Measurements from ENCODE around the gene PTGR2.
"Not testable (repeated sequence)": the region's sequence is repeated elsewhere in the genome, so short reads cannot be mapped to it uniquely, and the experiment has no call there.

Gene PTGR2

GRCh38 chr14:73887318-73887616 lies 35.6 kb downstream of the PTGR2 start:
- DNase-seq (ENCODE audit: low read depth): no peak

GRCh38 chr14:73887694-73888459 lies 36.2 kb downstream of the PTGR2 start:
- DNase-seq (ENCODE audit: low read depth): no peak

- no peak for DNase-seq (ENCODE audit: low read depth)
These were observed 36.8 kb downstream of the PTGR2 start for GRCh38 chr14:73888460-73888725.

GRCh38 chr14:73888971-73889370 lies 37.3 kb downstream of the PTGR2 start:
- no peak for DNase-seq (ENCODE audit: low read depth)

- no peak for DNase-seq (ENCODE audit: low read depth)
These were observed 37.7 kb downstream of the PTGR2 start for GRCh38 chr14:73889376-73889775.

GRCh38 chr14:73894180-73894687 lies 42.6 kb downstream of the PTGR2 start:
- not testable (repeated sequence) for DNase-seq (ENCODE audit: low read depth)

GRCh38 chr14:73895939-73896338 lies 44.3 kb downstream of the PTGR2 start:
- DNase-seq (ENCODE audit: low read depth): no peak

- DNase-seq (ENCODE audit: low read depth): no peak
These were observed 44.9 kb downstream of the PTGR2 start for GRCh38 chr14:73896521-73896920.

- no peak for DNase-seq (ENCODE audit: low read depth)
These were observed 51.4 kb downstream of the PTGR2 start for GRCh38 chr14:73903028-73903427.

- no peak for DNase-seq (ENCODE audit: low read depth)
These were observed 58.0 kb downstream of the PTGR2 start for GRCh38 chr14:73909681-73910080.

- DNase-seq (ENCODE audit: low read depth): no peak
These were observed 61.6 kb downstream of the PTGR2 start for GRCh38 chr14:73913256-73913655.

GRCh38 chr14:73916324-73916723 lies 64.7 kb downstream of the PTGR2 start:
- no peak for DNase-seq (ENCODE audit: low read depth)

GRCh38 chr14:73919457-73919856 lies 67.8 kb downstream of the PTGR2 start:
- not testable (repeated sequence) for DNase-seq (ENCODE audit: low read depth)

GRCh38 chr14:73924337-73924736 lies 72.7 kb downstream of the PTGR2 start:
- DNase-seq (ENCODE audit: low read depth): no peak
